Measurements from ENCODE around the gene COL6A1.
"Not testable (repeated sequence)": the region's sequence is repeated elsewhere in the genome, so short reads cannot be mapped to it uniquely, and the experiment has no call there.

COL6A1 gene

DNA sequence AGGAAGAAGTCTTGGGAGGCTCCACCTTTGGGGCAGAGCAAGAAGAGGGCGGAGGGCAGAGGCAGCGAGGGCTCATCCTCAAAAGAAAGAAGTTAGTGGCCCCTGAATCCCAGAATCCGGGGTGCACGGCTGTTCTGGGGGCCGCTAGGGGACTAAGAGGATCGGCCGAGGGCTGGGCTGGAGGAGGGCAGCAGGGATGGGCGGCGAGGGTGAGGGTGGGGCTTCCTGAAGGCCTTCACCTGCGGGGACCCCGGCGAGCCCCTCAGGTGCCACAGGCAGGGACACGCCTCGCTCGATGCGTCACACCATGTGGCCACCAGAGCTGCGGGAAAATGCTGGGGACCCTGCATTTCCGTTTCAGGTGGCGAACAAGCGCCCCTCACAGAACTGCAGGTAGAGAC is 23.9 kb downstream of the COL6A1 start:
- no peak overlapping the region for H3K9ac ChIP-seq (ENCODE audit: low read depth, low read length)
- H3K9me3 ChIP-seq (ENCODE audit: insufficient read depth, low read depth, low read length) = no peaks in the 10 kb centered on the region
- H3K36me3 ChIP-seq (ENCODE audit: insufficient read depth, low read length) = peaks cover 24% of the 10 kb centered on the region; the same call in 1 of the 2 replicates
- no peaks in the 10 kb centered on the region for H3K4me1 ChIP-seq (ENCODE audit: insufficient read depth, low read length)
- WGBS = 96% methylated on average over 20 of the region's 20 CpGs
- H3K27ac ChIP-seq (ENCODE audit: low read depth, low read length) = no peak overlapping the region
- no peaks in the 10 kb centered on the region for H3K27me3 ChIP-seq (ENCODE audit: insufficient read depth, low read length)
- H3K4me3 ChIP-seq (ENCODE audit: low read length) = no peak overlapping the region

DNA sequence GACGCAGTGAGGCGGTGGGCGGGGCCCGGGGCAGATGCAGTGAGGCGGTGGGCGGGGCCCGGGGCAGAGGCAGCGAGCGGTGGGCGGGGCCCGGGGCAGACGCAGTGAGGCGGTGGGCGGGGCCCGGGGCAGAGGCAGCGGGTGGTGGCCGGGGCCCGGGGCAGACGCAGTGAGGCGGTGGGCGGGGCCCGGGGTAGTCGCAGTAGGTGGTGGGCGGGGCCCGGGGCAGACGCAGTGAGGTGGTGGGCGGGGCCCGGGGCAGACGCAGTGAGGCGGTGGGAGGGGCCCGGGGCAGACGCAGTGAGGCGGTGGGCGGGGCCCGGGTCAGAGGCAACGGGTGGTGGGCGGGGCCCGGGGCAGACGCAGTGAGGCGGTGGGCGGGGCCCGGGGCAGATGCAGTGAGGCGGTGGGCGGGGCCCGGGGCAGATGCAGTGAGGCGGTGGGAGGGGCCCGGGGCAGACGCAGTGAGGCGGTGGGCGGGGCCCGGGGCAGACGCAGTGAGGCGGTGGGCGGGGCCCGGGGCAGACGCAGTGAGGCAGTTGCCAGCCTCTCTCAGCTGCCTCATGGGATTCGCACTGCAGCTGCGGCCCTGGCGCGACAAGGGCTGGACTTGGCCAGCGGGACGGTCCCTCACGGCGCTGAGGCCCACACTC is 24.4 kb downstream of the COL6A1 start:
- peaks cover 24% of the 10 kb centered on the region; the same call in 1 of the 2 replicates for H3K36me3 ChIP-seq (ENCODE audit: insufficient read depth, low read length)
- H3K27me3 ChIP-seq (ENCODE audit: insufficient read depth, low read length) = not testable (repeated sequence)

DNA sequence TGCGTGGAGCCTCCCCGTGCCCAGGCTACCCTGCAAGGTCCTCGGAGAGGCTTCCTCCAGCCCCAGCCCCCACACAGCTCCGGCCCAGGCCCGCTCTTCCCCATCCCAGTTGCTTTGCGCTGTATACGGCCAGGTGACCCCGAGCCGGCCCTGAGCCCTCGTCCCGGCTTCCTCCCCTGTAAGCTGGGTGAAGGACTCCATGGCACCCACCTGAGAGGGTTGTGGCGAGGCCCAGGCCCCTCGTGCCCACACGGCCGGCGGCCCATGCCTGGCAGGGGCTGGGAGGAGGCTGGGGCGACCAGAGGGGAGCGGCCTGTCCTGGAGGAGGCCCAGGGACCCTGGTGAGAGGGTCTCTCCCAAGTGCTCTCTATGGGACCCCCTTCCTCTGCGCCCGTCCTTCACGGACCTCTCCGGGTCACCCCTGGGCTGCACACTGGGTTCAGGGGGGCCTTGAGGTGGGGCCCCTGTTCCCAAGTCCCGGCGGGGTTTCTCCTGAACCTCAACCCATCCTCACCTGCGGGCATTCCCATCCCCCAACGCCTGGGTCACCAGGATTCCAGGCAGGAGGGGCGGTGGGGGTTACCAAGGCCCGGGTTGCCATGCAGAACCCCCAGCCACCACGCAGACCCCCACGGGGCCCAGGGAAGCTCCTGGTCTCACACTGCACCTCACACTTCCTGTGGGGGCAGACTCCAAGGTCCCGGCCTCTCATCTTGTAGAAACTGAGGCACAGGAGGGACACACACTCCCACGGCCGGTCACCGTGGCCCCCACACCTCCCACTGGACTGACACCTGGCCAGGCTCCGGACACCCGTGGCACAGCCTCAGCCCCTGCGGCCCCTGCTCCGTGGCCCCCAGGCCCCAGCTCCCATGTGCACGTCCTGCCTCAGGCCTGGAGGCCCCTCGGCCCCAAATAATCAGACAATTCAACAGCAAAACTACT is 25.2 kb downstream of the COL6A1 start:
- WGBS = 92% methylated on average over 40 of the region's 40 CpGs
- Histone ChIP-seq H3K4me3 (ENCODE audit: low read length) (no peak overlapping the region), H3K4me1 (ENCODE audit: insufficient read depth, low read length) (no peaks in the 10 kb centered on the region), H3K36me3 (ENCODE audit: insufficient read depth, low read length) (peaks cover 17% of the 10 kb centered on the region; the same call in 1 of the 2 replicates), H3K27ac (ENCODE audit: low read depth, low read length) (no peak overlapping the region), H3K9ac (ENCODE audit: low read depth, low read length) (no peak overlapping the region), H3K9me3 (ENCODE audit: insufficient read depth, low read depth, low read length) (no peaks in the 10 kb centered on the region), H3K27me3 (ENCODE audit: insufficient read depth, low read length) (no peaks in the 10 kb centered on the region)

More for the DNA sequence above, 24.4 kb downstream of the COL6A1 start:
- H3K9ac ChIP-seq (ENCODE audit: low read depth, low read length); H3K27ac ChIP-seq (ENCODE audit: low read depth, low read length); H3K4me3 ChIP-seq (ENCODE audit: low read length); H3K4me1 ChIP-seq (ENCODE audit: insufficient read depth, low read length); H3K9me3 ChIP-seq (ENCODE audit: insufficient read depth, low read depth, low read length): not testable (repeated sequence)
- 92% methylated on average over 53 of the region's 64 CpGs for WGBS

DNA sequence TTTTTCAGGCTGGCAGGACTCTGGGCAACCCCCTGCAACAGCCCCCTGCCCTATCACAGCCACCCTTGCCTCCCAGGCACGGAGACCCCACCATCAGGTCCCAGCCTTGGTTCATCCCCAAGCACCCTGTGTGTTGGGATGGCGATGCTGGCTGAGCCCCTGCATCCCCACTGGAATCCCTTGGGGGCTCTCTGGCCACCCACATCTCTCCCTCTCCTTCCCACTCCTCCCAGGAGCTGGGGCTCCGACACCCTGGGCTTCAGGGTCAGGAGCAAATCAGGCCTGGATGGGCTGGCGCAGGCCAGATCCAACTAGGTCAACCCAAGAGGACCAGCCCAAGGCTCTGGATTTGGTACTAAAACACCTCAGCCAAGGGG is 25.9 kb downstream of the COL6A1 start:
- Histone ChIP-seq H3K27me3 (ENCODE audit: insufficient read depth, low read length) (no peaks in the 10 kb centered on the region), H3K4me1 (ENCODE audit: insufficient read depth, low read length) (no peaks in the 10 kb centered on the region), H3K9ac (ENCODE audit: low read depth, low read length) (no peak overlapping the region), H3K4me3 (ENCODE audit: low read length) (no peak overlapping the region), H3K36me3 (ENCODE audit: insufficient read depth, low read length) (peaks cover 11% of the 10 kb centered on the region; the same call in 1 of the 2 replicates), H3K9me3 (ENCODE audit: insufficient read depth, low read depth, low read length) (no peaks in the 10 kb centered on the region), H3K27ac (ENCODE audit: low read depth, low read length) (no peak overlapping the region)
- WGBS = 70% methylated on average over 4 of the region's 4 CpGs

DNA sequence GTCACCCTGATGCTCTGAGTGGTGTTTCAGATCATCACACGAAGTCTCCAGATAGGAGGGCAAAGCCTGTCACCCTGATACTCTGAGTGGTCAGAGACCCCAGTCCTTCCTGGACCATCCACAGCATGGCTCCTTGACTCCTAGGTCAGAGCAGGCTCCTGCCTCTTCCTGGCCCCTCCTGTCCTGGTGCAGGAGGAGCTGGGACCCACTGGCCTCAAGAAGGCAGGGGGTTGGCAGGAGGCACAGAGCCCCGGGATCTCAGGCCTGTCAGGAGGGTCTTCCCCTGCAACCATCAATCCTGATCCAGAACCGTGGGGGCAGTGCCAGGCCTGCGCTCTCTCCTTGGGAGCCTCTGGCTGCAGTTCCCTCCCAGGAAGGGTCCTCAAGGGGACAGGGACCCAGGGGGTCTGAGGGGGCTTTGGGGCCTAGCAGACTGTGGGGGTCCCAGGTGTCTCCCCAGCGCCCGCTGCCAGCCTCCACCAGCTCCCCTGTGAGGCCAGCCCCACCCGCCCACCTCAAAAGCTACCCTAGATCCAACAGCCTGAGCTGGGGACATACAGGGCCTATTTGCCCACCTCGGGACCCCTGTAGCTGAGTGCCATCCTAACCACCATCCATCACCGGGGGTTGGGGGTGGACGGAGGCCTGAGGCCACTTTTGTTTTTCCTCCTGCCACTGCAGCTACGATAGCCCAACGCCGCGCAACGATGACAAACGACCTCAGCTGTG is 27.5 kb downstream of the COL6A1 start:
- Histone ChIP-seq H3K9me3 (ENCODE audit: insufficient read depth, low read depth, low read length) (no peaks in the 10 kb centered on the region), H3K4me1 (ENCODE audit: insufficient read depth, low read length) (no peaks in the 10 kb centered on the region), H3K4me3 (ENCODE audit: low read length) (no peak overlapping the region), H3K27ac (ENCODE audit: low read depth, low read length) (no peak overlapping the region), H3K9ac (ENCODE audit: low read depth, low read length) (no peak overlapping the region), H3K36me3 (ENCODE audit: insufficient read depth, low read length) (peaks cover 2% of the 10 kb centered on the region; the same call in 1 of the 2 replicates), H3K27me3 (ENCODE audit: insufficient read depth, low read length) (no peaks in the 10 kb centered on the region)
- WGBS = 94% methylated on average over 16 of the region's 16 CpGs

DNA sequence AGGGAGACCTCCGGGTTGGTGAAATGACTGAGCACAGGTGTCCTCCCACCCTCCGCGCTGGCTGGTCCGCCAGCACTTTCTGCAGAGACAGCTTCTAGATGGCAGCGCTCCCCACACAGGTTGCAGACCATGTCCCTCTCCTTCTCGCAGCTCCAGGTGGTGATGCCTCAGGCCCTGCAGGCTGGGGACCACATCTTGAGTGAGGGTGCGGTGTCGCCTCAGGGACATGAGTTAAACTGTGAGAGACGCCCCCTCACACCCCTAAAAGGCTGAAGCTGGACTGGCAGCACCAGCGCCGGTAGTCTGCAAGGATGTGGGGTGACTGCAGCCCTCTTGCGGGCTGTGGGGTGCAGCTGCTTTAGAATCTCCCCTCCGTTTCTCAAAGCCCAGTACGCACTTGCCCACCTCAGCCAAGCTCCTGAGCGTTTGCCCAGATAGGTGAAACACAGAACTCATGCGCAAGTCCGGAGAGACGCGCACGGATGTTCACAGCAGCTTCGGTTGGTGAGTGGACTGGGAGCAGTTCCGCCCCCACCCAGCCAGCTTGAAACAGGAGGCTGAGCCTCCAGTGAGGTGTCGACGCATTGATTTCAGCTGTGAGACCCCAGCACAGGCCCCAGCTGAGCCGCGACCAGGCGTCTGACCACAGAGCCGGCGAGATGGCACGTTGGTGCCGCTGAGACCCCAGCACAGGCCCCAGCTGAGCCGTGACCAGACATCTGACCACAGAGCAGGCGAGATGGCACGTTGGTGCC is 28.6 kb downstream of the COL6A1 start:
- Histone ChIP-seq H3K27me3 (ENCODE audit: insufficient read depth, low read length) (no peaks in the 10 kb centered on the region), H3K36me3 (ENCODE audit: insufficient read depth, low read length) (no peaks in the 10 kb centered on the region), H3K4me1 (ENCODE audit: insufficient read depth, low read length) (no peaks in the 10 kb centered on the region), H3K9ac (ENCODE audit: low read depth, low read length) (no peak overlapping the region), H3K27ac (ENCODE audit: low read depth, low read length) (no peak overlapping the region), H3K9me3 (ENCODE audit: insufficient read depth, low read depth, low read length) (no peaks in the 10 kb centered on the region), H3K4me3 (ENCODE audit: low read length) (no peak overlapping the region)
- WGBS = 92% methylated on average over 34 of the region's 34 CpGs

DNA sequence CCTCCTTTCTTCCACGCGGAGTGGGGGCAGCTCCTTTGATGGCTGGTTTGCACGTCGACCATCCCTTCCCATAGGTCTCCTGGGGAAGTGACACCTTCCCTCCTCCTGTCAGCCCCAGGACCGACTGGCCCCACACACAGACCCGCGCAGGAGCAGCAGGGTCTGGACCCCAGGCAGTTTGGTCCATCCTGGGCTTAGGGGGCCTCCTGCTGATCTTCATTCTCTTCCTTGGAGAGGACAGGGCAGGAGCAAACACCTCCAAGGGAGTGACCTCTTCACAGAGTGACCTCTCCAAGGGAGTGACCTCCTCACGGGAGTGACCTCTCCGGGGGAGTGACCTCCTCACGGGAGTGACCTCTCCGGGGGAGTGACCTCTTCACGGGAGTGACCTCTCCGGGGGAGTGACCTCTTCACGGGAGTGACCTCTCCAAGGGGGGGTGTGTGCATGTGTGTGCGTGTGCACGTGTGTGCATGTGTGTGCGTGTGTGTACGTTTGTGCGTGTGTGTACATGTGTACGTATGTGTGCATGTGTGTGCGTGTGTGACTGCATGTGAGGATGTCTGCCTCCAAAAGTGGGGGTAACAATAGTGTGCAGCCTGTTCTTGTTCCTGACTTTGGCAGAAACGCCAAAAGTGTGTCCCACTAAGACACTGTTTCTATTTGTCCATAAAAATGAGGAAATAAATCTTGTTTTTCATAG is 29.8 kb downstream of the COL6A1 start:
- Histone ChIP-seq H3K27ac (ENCODE audit: low read depth, low read length) (no peak overlapping the region), H3K4me3 (ENCODE audit: low read length) (no peak overlapping the region), H3K27me3 (ENCODE audit: insufficient read depth, low read length) (no peaks in the 10 kb centered on the region), H3K36me3 (ENCODE audit: insufficient read depth, low read length) (no peaks in the 10 kb centered on the region), H3K9ac (ENCODE audit: low read depth, low read length) (no peak overlapping the region), H3K9me3 (ENCODE audit: insufficient read depth, low read depth, low read length) (no peaks in the 10 kb centered on the region), H3K4me1 (ENCODE audit: insufficient read depth, low read length) (no peaks in the 10 kb centered on the region)
- WGBS = 92% methylated on average over 22 of the region's 22 CpGs

DNA sequence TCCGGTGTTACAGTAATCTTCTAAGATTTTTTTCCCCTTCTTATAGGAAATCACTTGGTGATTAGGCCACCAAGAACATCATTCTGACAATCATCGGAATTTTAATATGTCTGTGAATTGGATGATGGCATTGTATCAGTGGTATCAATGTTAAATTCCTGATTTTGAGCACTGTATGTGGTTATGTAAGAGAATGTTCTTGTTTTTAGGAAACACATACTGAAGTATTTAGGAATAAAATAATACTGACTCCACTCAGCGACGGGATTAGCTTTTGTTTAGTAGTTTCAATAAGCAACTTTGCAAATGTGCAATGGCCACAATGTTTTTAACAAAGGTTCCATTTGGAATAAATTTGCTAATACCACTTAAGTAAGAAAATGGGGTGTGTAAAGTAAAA is 30.6 kb downstream of the COL6A1 start:
- H3K27me3 ChIP-seq (ENCODE audit: insufficient read depth, low read length) = no peaks in the 10 kb centered on the region
- no peak overlapping the region for H3K27ac ChIP-seq (ENCODE audit: low read depth, low read length)
- H3K4me1 ChIP-seq (ENCODE audit: insufficient read depth, low read length) = no peaks in the 10 kb centered on the region
- H3K9ac ChIP-seq (ENCODE audit: low read depth, low read length) = no peak overlapping the region
- 96% methylated on average over 4 of the region's 4 CpGs for WGBS
- no peaks in the 10 kb centered on the region for H3K36me3 ChIP-seq (ENCODE audit: insufficient read depth, low read length)
- H3K4me3 ChIP-seq (ENCODE audit: low read length) = no peak overlapping the region
- no peaks in the 10 kb centered on the region for H3K9me3 ChIP-seq (ENCODE audit: insufficient read depth, low read depth, low read length)

DNA sequence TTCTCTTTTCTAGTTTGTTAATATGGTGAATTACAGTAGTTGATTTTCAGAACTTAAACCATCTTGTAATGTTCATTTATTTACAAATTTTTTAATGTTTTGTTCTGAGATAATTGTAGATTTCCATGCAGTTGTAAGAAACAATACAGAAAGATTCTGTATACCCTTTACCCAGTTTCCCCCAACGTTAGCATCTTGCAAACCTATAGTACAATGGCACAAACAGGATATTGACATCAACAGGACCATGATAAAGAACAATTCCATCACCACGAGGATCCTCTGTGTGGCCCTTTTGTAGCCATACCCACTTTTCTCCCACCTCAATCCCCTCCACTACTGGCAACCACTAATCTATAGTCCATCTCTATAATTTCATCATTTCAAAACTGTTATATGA is 33.3 kb downstream of the COL6A1 start:
- H3K36me3 ChIP-seq (ENCODE audit: insufficient read depth, low read length) = no peaks in the 10 kb centered on the region
- H3K9me3 ChIP-seq (ENCODE audit: insufficient read depth, low read depth, low read length) = no peaks in the 10 kb centered on the region
- no peaks in the 10 kb centered on the region for H3K4me1 ChIP-seq (ENCODE audit: insufficient read depth, low read length)
- H3K27me3 ChIP-seq (ENCODE audit: insufficient read depth, low read length) = no peaks in the 10 kb centered on the region
- H3K27ac ChIP-seq (ENCODE audit: low read depth, low read length) = no peak overlapping the region
- H3K4me3 ChIP-seq (ENCODE audit: low read length) = no peak overlapping the region
- H3K9ac ChIP-seq (ENCODE audit: low read depth, low read length) = no peak overlapping the region
- 60% methylated on average over 2 of the region's 2 CpGs for WGBS

DNA sequence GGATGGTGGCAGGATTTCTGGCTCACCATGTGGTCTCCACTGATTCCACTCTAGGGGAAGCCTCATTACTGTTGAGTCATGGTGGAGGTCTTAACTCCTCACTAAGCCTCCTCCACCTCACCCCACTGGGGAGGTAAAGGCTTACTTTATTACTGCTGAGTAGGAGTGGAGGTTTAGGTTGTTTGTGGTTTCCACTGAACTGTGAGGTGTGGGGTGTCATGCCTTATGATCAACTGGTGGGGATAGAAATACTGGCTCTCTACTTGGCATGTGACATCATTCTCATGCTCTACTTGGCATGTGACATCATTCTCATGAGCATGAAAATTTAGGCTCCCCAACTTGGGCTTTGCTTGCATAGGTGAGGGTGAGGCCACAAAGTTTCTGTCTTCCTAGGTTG is 35.6 kb downstream of the COL6A1 start:
- H3K36me3 ChIP-seq (ENCODE audit: insufficient read depth, low read length) = no peaks in the 10 kb centered on the region
- H3K9ac ChIP-seq (ENCODE audit: low read depth, low read length) = no peak overlapping the region

More for the DNA sequence above, 35.6 kb downstream of the COL6A1 start:
- H3K27ac ChIP-seq (ENCODE audit: low read depth, low read length) = no peak overlapping the region
- no peak overlapping the region for H3K4me3 ChIP-seq (ENCODE audit: low read length)
- no peaks in the 10 kb centered on the region for H3K27me3 ChIP-seq (ENCODE audit: insufficient read depth, low read length)
- H3K9me3 ChIP-seq (ENCODE audit: insufficient read depth, low read depth, low read length) = no peaks in the 10 kb centered on the region
- H3K4me1 ChIP-seq (ENCODE audit: insufficient read depth, low read length) = no peaks in the 10 kb centered on the region

Measured in HUES64 (cell line).